Fibroblast of skin of right quadriceps (primary cell): Measurements from ENCODE around the gene PROKR2.

Experiments used
- DNase-seq: peaks from one replicate; pipeline ENCODE4 v3.0.0-alpha.2; 2013

PROKR2 gene

DNA sequence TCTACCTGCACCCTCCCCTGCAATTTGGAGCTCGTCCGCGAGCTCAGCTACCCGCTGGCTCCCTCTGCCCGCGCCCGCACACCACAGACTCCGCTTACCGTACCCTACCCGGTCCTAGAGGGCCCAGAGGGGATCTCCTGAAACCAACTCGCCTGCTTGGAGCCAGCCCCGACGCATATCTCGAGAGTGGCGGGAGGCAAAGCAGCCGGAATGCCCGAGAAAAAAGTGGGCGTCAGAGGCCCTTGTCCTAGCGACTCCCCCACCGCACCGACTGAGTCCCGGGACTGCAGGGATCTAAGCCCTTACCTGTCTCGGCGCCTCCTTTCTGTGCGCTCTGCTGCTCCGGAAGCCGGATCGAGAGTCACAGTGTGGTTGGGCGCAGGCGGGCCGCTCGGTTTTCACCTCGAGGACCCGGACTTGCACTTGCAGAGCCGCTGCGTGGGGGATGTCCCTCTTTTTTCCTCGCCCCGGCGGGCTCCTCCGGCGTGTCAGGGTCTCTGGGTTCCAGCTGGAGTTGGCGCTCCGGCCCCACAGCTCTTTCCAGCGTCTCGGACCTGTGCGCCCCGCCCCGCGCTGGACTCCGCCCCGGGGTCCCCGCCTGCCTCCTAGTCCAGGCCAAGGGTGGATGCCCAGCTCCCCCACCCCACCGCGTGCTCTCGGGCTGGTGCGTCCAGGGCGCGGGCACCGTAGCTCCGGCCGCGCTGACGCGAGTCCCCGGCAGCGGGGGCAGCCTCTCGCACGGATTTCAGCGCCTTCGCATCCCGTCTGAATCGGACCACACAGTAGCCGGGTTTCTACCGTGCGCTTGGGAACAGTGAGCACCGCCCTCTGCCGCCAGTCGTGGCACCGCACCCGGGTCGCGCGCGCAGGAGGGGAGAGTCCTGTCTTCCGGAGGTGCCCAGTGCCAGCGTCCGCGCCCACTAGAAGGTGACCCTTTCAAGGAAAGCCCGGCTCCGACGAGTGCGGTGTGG is at the start of gene PROKR2:
Gene PROKR2, minus strand, starts transcription at position 767 of the 971 bp plus-strand sequence. CDS start 2,585 bp downstream, outside the sequence.
- no peak for DNase-seq

DNA sequence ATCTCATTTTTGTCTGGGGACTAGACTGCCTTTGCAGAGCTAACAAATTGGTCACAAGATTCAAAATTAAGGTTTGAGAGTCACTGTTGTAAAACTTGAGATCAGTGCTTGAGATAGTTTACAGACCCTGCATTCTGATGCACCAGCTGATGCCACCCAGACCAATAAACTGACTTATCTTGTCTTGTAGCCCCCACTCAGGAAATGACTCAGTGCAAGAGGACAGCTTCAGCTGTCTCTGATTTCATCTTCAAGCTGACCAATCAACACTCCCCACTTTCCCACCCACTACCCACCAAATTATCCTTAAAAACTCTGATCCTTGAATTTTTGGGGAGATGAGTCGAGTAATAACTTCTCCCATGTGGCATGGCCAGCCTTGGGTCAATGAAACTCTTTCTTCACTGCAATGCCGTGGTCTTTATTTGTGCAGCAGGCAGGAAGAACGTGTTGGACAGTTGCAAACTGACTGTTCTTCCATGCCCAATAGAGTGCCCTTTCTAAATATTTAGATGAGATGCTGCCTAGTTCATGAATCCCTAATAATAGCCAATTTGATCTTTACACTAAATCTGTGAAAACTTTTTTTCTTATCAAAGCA is 48.3 kb upstream of the PROKR2 start:
- peak; percentile 57 for DNase-seq

DNA sequence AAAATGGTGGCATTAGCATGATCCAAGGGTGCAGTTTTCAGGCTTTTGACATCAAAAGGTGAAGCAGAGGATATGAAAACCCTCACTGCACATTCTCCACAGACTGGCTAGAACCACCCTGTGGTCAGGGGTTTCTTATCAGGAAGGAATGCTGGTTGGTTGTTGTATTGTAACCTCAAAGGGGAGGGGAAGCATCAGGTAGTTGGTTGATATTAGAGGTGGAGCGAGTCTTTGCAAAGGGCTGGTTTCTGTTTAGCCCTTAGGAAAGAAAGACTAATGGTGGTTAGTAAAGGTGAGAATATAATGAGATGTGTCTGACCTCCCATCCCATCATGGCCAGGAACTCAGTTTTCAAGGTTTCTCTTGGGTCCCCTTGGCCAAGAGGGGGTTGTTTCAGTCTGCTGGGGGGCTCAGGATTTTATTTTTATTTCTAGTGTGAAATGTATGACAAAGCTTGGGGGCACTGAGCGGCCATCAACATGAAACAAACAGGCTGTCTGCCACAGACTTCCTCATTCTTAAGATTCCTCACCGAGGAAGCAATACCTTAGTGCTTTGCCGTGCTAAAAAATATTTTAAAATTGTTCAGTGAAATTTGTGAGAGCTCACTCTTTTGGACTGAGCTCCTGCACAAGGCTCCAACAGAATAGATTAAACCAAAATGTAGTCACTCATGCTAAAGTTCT is 47.5 kb upstream of the PROKR2 start:
- DNase-seq, result no peak

DNA sequence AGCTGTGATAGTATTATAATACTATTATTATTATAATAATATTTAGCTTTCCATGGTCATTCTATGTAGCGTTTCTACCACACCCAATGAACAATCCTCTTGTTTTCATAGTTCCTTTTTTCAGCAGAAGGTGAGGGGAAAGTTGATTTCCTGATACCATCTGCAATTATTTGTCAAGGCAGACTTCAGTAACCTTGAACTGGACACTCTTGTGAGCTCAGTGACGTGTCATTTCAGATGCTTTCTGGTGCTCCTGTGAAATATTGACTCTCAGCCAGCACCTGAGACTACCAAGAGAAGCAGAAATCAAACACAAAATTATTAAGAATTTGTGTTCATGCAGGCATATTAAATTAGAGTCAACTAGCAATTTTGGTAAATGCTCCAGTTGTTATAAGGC is 46.0 kb upstream of the PROKR2 start:
- DNase-seq, result no peak

DNA sequence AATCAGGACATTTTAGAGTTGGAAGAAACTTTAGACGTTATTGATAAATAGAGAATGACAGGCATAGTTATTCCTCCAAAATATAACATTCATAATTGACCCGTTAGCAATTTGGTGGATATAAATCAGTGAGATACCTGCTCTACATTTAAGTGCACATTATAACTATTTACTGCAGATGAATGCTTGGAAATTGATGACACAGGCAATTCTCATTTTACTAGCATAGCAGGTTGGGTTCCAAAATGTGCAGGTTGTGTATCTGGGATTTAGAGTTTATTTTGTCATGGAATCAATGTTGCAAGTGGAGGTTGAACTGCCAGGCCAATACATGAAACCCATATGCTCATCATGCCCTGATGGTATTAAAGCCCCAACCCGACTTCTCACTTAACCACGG is 44.4 kb upstream of the PROKR2 start:
- DNase-seq, result no peak

DNA sequence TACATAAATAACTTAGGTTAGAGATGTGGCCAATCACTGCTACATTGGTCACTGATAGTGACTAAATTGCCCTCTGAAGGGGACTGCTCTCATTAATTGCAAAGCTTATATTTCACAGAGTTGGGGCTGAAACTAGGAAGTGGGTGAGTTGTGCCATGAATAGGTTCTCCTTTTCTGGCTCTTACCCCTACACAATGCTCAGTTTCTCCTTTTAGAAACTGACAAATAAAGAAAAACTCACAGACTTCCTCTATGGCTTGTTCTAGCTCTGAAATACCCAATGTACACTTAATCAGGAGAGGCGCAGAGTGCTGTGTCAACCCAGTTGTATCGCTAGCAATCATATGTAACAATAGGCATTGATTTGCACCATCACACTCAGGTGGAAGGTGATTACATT is 41.2 kb upstream of the PROKR2 start:
- DNase-seq, result no peak

DNA sequence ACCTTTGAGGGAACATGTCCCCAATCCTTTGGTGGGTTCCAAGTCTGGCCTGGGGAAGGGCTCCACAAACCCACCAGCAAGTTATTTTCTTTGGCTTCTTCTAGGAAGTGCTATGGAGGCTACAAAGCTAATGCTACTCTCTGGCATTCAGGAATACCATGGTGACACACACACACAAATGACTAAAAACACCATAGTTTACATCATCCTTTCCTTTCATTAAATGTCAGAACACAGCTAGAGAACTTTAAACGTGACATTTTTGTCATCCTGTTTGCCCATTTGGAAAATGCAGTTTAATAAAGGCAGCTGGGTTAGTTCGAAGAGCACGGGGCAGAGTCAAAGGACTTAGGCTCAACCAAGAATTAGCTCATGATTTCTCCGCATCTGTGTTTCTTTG is 40.2 kb upstream of the PROKR2 start:
- no peak for DNase-seq

DNA sequence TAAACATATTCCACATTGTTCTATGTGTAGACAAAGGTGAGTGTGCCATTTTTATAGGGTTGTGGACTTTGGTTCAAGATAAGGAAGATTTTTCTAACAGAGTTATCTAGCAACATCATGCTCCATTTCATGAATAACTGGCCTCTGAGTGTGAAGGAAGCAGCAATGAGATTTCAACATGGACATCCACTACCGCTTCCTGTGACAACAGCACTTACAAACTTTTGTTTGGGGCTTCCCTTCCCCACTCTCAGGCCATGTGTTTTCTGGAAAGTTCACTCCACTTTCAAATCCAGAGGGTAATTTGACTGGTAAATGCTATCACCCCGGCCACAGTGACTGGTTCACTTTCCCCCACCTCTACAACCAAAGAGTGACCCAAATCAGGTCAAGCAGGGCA is 38.1 kb upstream of the PROKR2 start:
- no peak for DNase-seq

DNA sequence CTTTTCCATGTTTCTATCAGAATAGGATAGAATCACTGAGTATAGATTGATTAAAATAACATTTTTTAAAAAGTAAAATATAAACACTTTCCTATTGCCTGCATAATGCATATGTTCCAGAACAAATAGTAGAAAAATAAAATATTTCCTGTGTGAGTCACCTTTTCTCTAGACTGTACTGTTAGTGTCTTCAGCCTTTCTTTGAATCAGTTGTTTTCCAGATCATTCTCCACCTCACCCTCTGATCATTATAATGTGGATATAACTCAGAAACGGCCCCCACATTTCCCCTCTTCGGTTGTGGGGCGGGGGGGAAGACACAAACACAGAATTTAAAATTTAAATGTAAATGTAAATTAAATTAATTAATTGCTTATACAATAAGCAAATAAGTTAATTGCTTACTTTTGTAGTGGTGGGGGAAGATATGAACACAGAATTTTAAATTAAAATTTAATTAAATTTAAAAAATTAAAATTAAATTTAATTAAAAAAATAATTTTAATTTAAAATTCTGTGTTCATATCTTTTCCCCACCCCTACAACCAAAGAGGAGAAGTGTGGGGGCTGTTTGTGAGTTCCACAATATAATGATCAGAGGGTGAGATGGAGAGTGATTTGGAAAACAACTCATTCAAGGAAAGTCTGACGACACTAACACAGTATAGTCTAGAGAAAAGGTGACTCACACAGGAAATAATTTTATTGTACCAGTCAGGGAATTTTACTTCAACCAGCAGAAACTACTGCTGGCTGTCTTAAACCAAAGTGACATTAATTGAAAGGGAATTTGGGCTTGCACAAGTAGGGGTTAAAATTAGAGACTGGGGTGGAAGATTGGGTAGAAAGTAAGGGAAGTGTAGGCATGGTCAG is 37.1 kb upstream of the PROKR2 start:
- peak; percentile 71 for DNase-seq

DNA sequence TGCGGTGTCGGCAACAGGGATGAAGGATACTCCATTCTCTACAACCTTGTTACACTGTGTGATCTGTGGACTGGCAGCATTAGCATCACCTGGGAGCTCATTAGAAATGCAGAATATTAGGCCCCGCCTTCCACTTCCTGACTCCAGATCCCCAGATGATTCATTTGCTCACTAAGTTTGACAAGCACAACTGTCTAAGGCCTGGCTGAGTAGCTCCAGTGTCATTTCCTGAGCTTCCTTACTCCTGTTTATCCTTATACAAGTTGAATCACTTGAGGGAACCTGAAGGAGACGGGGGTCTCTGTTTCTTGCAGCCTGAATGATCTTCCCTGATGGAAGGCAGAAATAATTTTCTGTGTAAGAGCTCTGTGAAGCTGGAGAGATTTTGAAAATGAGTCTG is 32.7 kb upstream of the PROKR2 start:
- DNase-seq, result no peak

DNA sequence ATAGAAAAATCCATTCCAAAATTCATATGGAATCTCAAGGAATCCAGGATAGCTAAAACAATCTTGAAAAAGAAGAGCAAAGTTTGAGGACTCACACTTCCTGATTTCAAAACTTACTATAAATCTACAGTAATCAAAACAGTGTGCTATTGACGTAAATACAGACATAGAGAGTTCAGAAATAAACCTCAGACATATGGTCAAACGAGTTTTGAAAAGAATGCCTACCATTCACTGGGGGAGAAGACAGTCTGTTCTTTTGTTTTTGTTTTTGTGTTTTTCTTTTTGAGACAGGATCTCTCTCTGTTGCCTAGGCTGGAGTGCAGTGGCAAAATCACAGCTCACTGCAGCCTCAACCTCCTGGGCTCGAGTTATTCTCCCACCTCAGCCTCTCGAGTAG is 25.3 kb upstream of the PROKR2 start:
- DNase-seq, result no peak

DNA sequence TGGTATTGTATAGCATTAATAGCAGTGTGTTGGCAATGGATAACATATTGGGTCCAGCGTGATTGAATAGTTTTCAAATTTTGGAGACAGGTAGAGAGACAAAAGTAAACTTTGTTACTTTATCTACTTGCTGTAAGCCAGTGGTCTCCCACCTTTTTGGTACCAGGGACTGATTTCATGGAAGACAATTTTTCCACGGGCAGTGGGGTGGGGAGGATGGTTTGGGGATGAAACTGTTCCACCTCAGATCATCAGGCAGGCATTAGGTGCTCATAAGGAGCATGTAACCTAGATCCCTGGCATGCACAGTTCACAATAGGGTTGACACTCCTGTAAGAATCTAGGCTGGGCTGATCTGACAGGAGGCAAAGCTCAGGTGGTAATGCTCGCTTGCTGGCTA is 14.6 kb upstream of the PROKR2 start:
- no peak for DNase-seq

DNA sequence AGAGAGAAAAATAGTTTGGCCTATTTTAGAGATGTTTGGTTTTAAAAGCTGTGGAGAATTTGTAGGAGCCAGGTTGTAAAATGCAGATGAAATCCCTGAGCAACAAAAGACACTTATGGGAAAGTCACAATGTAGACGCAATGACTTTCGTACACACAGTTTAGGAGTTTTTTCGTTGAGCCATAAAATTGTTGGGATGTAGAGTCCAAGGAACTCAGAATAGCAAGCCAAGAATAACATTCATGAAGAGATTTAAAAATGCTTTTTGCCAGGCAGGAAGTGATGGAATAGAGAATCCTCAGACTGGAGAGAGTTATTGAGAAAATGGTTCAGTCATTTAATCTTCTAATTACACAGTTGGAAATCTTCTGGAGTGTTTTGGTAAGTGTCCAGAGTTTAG is 11.5 kb upstream of the PROKR2 start:
- no peak for DNase-seq

DNA sequence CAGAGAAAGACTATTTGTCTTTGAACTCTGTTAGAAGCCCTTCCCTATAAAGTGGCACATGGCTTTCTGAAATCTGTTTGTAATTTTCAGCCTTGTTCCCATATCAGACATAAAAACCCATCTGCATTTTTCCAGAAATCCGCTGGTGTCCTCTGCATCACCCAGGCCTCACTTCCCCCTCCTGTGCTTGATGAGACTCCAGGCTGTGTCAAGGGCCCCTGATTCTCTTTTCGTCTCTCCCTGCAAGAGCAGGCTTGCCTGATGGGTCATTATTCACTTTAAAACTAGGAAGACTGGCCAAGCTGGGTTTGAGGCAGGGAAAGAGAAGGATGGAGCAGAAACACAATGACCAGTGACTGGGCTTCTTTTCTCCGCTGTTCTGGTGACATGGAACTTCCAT is 10.6 kb upstream of the PROKR2 start:
- no peak for DNase-seq

DNA sequence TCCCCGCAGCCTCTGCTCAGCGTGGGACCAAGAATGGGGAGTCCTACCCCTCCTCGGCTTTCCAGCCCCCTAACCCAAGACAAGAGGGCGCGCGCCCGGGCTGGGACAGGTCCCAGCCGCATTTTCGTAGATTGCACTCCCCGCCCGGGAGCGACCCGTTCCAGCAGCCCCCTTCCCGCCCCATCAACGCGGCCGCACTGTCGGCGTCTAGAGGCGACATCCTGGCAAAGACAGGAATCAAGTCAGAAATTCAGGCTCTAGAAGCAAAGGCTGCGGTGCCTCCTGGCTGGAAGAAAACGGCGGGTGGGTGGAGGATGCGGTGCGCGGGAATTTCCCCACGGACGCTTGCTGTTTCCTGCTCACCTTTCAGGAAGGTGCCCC is 957 bp downstream of the PROKR2 start:
- no peak for DNase-seq

DNA sequence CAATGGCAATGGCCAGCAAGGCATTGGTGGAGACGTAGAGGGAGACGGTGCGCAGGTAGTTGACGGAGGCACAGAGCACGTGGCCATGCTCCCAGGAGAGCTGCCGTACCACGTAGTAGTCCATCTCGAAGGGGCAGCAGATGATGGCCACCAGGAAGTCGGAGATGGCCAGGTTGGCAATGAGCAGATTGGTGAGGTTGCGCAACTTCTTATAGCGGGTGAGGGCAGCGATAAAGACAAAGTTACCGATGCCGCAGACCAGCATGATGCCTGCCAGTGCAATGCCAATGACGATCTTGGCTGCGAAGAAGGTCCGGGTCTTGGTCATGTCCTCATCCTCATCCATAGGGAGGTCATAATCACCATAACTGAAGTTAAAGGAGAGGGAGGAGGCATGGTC is 2.8 kb downstream of the PROKR2 start:
- no peak for DNase-seq

DNA sequence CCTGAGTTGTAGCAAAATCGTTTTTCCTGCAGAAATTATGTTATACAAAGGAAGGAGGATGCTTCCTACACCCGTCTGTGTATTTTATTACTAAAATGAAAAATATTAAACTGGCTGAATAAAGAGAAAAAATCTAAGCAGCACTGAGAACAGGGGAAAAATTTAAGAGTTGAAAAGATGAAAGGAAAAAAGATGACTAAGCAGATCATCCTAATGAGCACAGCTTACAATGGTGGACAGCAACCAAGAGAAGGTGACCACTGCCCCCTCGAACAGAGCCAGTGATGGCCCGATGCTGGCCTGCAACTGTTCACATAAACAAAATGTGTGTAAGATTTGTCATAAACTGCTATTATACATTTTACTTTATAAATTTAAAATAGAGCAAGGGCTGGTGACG is 4.2 kb downstream of the PROKR2 start:
- DNase-seq, result no peak

DNA sequence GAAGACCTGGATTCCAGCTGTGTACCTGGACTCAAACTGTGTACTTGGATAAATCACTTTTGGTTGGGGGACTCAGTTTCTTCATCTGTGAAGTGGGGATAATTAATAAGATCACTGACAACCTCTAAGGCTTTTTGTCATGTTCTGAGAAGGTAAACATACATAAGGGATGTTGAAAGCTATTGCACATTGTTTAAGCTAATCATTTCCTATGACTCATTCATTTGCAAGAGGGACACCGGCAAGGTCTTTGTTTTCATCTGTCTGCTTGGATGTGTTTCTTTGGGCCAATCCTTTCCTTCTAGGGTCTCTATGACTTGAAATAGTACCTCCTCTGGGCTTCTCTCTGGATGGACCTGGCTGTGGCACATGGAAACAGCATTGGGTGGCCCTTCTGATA is 6.8 kb downstream of the PROKR2 start:
- no peak for DNase-seq

DNA sequence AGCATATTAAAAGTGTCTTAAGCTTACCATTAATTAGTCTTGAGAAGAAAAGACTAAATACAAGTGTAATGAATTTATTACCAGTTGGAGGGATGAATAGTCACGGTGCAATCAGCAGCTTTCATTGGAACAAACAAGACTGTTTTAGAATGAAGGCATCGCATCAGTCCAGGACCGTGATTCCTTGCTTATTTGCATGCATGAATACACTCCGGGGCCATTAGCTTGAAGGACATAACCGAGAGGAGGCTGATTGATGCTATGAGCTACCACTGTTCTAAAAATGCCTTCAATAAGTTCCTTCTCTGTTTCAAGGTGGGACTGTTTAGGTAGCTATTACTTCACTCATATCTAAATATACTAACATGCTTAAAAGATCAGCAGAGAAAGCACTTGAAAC is 17.9 kb downstream of the PROKR2 start:
- no peak for DNase-seq

DNA sequence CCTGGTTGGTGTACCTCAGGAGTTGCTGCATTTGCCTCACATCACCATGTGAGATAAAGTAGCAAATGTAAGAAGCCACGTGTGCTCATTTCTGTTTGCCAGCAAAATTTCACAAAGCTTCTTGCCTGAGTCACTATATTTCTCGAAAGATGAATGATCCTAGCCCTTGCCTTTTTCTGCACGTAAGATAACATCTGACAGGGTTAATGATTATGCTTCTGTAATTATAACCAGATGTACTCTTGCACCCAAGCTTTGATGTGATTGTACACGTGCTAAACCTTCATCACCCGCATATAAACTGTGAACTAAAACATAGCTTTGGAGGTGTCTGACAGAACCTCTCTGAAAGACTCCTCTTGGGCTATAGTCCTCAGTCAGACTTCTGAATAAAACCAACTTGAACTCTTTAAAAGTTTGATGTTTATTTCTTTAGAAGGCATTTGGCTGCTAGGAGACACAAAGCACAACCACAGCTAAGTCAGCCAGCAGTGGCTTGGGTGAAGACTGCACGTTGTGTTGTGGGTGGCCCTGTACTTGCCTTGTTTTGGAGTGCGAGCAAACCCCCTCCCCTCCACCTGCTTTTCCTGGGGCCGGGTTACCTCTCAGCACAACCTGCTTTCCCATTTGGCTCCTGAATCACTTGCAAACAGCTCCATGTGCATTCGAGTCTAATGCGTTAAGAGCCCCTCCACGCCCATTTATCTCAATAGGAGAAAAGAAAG is 19.3 kb downstream of the PROKR2 start:
- DNase-seq, result peak; percentile 3

DNA sequence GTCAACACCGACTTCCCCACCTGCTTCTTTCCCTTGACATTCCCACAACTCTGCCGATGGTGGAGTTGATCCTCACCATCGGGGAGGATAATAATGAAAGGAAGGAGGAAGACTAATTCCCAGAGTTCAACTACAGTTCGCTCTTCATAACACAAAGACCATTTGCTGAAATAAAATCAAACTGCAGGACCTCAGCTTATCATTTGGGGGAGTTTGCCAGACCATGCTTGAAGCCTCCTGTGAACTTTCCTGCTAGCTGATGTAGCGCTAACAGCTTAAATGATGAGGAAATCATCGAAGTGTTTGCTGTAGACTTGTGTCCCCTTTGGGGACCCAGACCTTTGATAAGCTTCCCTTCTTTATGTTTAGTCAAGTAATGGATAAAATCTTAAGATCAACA is 26.2 kb downstream of the PROKR2 start:
- no peak for DNase-seq

DNA sequence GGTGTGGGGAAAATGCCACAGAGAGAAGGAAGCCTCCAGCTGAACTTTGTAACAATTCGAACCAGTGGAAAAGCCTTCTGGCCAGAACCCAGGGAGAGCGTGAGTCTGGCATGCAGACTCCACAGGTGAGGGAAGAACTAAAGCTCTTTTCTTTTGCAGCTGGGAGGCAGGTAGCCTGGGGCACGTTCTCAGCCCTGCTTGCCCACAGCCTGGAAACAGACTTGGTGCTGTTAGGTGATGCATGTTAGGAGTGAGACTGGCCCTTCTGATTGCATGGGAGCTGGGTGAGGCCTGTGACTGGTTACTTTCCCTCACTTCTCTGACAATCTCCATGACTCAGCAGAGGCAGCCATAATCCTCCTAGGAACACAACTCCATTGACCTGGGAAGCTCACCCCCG is 34.2 kb downstream of the PROKR2 start:
- no peak for DNase-seq
